ENCODE measurements around the gene IL17RE. TPM values are rescaled to one million over a fixed set of nuclear protein-coding genes. Genes with fewer than 3 reads are reported as not detected.
A peak's percentile ranks its signal among the peaks of the same experiment; 100 is the strongest.

The IL17RE gene
- total and polyA plus RNA-seq, 2 of the 13 experiments (the other 11 are each of a cell fraction or from before 2014, with no cell fraction given): 14.5 to 24.1 TPM

GRCh38 chr3:9897408-9898372, 5.0 kb upstream of the IL17RE start (continued):
- peak in 1 of 2 experiments; percentile 48; a peak in 3 of 4 replicates for TF ChIP-seq EP300 (IDR thresholded peaks at IDR 0.05; ENCODE audit: low read depth in 2 of 2, low read length in 2 of 2)
- TF ChIP-seq EP300 (CRISPR knock-in tag; IDR thresholded peaks at IDR 0.05; ENCODE audit: borderline replicate concordance): 0 out of 2 replicates have a peak, but pooled peaks have one; percentile 6
- 0 out of 2 replicates have a peak, but pooled peaks have one; percentile 5 for TF ChIP-seq THRA (CRISPR knock-in tag; IDR thresholded peaks at IDR 0.05; ENCODE audit: borderline replicate concordance)
- TF ChIP-seq SP2 (CRISPR knock-in tag; IDR thresholded peaks at IDR 0.05): no peak
- no peak for TF ChIP-seq HIC2 (CRISPR knock-in tag; IDR thresholded peaks at IDR 0.05; ENCODE audit: low read depth)
- 0 out of 2 replicates have a peak, but pooled peaks have one; percentile 21 for TF ChIP-seq NFKBIZ (CRISPR knock-in tag; IDR thresholded peaks at IDR 0.05)
- peak; percentile 92 for TF ChIP-seq YY1 (IDR thresholded peaks at IDR 0.05; ENCODE audit: insufficient read depth, insufficient replicate concordance, low read depth, low read length)
- TF ChIP-seq FOXP4 (CRISPR knock-in tag; IDR thresholded peaks at IDR 0.05): peak; percentile 79

Measured in HepG2 (cell line).